SK-N-SH treated with all-trans-retinoic acid at 6 μM for 48 hours (cell line): Measurements from ENCODE around the gene PASK.
A peak's percentile ranks its signal among the peaks of the same experiment; 100 is the strongest.

Experiments used
- ESRRG ChIP-seq: fragments of 250-450 bp; sonication (Bioruptor Pico); IDR thresholded peaks from 2 replicates; pipeline ENCODE4 v1.6.1; 2021; ENCODE audit warnings: mild to moderate bottlenecking
- ISL1 ChIP-seq: fragments of 250-450 bp; sonication (Bioruptor Pico); IDR thresholded peaks from 2 replicates; pipeline ENCODE4 v2.1.2; 2022; ENCODE audit warnings: mild to moderate bottlenecking, moderate library complexity
- POU6F1 ChIP-seq: fragments of 250-450 bp; sonication (Bioruptor Pico); IDR thresholded peaks from 2 replicates; pipeline ENCODE4 v1.8.0; 2021; ENCODE audit warnings: low read depth, mild to moderate bottlenecking, moderate library complexity, borderline replicate concordance
- RARB ChIP-seq: fragments of 250-450 bp; sonication (Bioruptor Pico); IDR thresholded peaks from 2 replicates; pipeline ENCODE4 v1.8.0; 2021; ENCODE audit warnings: mild to moderate bottlenecking, moderate library complexity
- ZFP3 ChIP-seq: fragments of 250-450 bp; sonication (Bioruptor Pico); IDR thresholded peaks from 2 replicates; pipeline ENCODE4 v1.5.0; 2020; ENCODE audit warnings: mild to moderate bottlenecking, moderate library complexity
- ZFP30 ChIP-seq: fragments of 450-650 bp; formaldehyde crosslinking; IDR thresholded peaks from 2 replicates; pipeline ENCODE4 v1.5.0; 2022; ENCODE audit warnings: mild to moderate bottlenecking, moderate library complexity
- TF ChIP-seq, protein P1 (sequence below): fragments of 250-450 bp; sonication (Bioruptor Pico); IDR thresholded peaks from 2 replicates; pipeline ENCODE4 v1.5.1; 2020; ENCODE audit warnings: low read depth, mild to moderate bottlenecking, moderate library complexity

DNA sequence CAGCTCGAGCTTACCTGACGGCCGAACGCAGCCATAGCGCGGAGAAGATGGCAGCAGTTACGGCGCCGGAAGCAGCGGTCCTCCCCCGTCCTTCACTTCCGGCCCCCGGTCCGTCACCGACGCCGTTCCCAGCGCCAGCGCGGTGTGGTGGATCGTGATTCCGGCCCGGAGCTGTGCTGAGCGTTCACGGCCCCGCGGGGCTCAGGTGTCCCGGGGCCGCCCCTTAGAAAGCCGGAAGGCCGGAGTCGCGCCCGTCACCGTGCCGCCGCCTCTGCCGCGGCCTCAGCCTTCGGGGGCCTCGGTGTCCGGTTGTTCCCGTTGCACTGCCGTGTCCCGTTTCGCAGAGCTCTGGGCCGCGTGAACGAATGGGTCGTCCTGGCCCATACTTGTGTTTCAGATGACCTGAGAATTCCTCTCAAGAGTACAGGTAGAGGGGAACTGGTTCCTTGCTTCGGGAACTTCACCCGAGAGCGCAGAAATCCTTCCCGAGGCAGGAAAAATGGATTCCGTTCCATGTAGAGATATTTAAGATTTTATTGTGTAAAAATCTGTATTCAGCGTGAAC lies 47.0 kb downstream of the PASK start, which contains the start of gene MTERF4:
- TF ChIP-seq POU6F1 (CRISPR knock-in tag) (0 out of 2 replicates have a peak, but pooled peaks have one; percentile 53), ZFP30 (CRISPR knock-in tag) (no peak), RARB (no peak), ESRRG (CRISPR knock-in tag) (no peak), ISL1 (CRISPR knock-in tag) (no peak), ZFP3 (CRISPR knock-in tag) (peak; percentile 76; the same call in 1 of the 2 replicates)
- TF ChIP-seq, protein P1, sequence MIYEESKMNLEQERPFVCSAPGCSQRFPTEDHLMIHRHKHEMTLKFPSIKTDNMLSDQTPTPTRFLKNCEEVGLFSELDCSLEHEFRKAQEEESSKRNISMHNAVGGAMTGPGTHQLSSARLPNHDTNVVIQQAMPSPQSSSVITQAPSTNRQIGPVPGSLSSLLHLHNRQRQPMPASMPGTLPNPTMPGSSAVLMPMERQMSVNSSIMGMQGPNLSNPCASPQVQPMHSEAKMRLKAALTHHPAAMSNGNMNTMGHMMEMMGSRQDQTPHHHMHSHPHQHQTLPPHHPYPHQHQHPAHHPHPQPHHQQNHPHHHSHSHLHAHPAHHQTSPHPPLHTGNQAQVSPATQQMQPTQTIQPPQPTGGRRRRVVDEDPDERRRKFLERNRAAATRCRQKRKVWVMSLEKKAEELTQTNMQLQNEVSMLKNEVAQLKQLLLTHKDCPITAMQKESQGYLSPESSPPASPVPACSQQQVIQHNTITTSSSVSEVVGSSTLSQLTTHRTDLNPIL (CRISPR knock-in tag): no peak
